Measurements from ENCODE around the gene LRBA.

LRBA gene

DNA sequence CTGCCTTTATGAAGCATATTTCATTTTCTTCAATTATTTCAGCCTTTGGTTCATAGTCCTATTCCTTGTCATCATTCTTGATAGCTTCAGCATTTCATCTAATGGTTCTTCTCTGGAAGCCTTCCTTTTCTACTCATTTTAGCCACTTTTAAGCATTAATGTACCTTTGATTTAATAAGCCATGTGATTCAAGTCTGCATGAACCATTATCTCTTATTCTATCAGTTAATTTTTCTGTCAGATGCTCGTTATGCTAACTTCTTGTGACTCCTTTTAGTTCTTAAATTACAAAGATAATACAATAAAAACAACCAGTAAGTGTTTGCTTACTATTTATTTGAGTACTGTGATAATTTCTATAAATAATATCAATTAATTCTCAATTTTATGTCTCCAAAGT lies 643.2 kb downstream of the LRBA start:
- Histone ChIP-seq H3K4me3 (ENCODE audit: low read length in 2 of 2) (no peak overlapping the region), H3K27ac (ENCODE audit: low read depth in 2 of 2, low read length in 2 of 2) (no peak overlapping the region), H3K36me3 (ENCODE audit: control insufficient read depth in 2 of 2, insufficient read depth in 2 of 2, low read length in 2 of 2) (peaks cover 0 to 4% of the 10 kb centered on the region in 2 donors), H3K27me3 (ENCODE audit: control insufficient read depth in 2 of 2, insufficient read depth in 2 of 2, low read length in 2 of 2) (no peaks in the 10 kb centered on the region), H3K9me3 (ENCODE audit: control insufficient read depth in 2 of 2, low read length in 2 of 2) (no peaks in the 10 kb centered on the region), H3K4me1 (ENCODE audit: control insufficient read depth in 2 of 2, insufficient read depth in 2 of 2, low read length in 2 of 2) (no peaks in the 10 kb centered on the region), H3K9ac (ENCODE audit: low read depth in 1 of 2, low read length in 2 of 2) (no peak overlapping the region)

GRCh38 chr4:150369434-150370380 lies 645.4 kb downstream of the LRBA start:
- Histone ChIP-seq H3K36me3 (ENCODE audit: control insufficient read depth in 2 of 2, insufficient read depth in 2 of 2, low read length in 2 of 2) (no peaks in the 10 kb centered on the region), H3K27ac (ENCODE audit: low read depth in 2 of 2, low read length in 2 of 2) (no peak overlapping the region), H3K9me3 (ENCODE audit: control insufficient read depth in 2 of 2, low read length in 2 of 2) (no peaks in the 10 kb centered on the region), H3K27me3 (ENCODE audit: control insufficient read depth in 2 of 2, insufficient read depth in 2 of 2, low read length in 2 of 2) (no peaks in the 10 kb centered on the region), H3K9ac (ENCODE audit: low read depth in 1 of 2, low read length in 2 of 2) (no peak overlapping the region), H3K4me3 (ENCODE audit: low read length in 2 of 2) (no peak overlapping the region), H3K4me1 (ENCODE audit: control insufficient read depth in 2 of 2, insufficient read depth in 2 of 2, low read length in 2 of 2) (no peaks in the 10 kb centered on the region)

- Histone ChIP-seq H3K9me3 (ENCODE audit: control insufficient read depth in 2 of 2, low read length in 2 of 2) (no peaks in the 10 kb centered on the region), H3K27ac (ENCODE audit: low read depth in 2 of 2, low read length in 2 of 2) (no peak overlapping the region), H3K27me3 (ENCODE audit: control insufficient read depth in 2 of 2, insufficient read depth in 2 of 2, low read length in 2 of 2) (no peaks in the 10 kb centered on the region), H3K36me3 (ENCODE audit: control insufficient read depth in 2 of 2, insufficient read depth in 2 of 2, low read length in 2 of 2) (no peaks in the 10 kb centered on the region), H3K9ac (ENCODE audit: low read depth in 1 of 2, low read length in 2 of 2) (no peak overlapping the region), H3K4me3 (ENCODE audit: low read length in 2 of 2) (no peak overlapping the region), H3K4me1 (ENCODE audit: control insufficient read depth in 2 of 2, insufficient read depth in 2 of 2, low read length in 2 of 2) (no peaks in the 10 kb centered on the region)
These were observed 646.4 kb downstream of the LRBA start for GRCh38 chr4:150368667-150369066.

DNA sequence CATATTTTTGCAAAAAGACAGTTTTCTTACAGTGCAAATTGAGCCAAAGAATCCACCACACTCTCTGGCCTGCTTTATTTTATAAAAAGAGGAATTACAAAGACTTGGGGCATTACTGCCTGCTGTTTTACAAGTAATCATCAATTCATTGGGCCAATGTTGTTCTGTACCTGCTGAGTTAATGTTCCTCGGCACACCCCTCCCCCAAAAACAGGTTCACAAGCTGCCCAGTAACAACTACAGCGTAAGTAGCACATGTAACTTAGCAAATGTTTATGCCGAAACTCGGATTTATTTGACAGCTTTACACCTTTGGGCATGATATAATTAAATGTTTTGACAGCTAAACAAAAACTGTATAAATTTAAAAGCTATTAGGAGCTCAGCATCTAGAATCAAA lies 647.8 kb downstream of the LRBA start:
- no peaks in the 10 kb centered on the region for H3K36me3 ChIP-seq (ENCODE audit: control insufficient read depth in 2 of 2, insufficient read depth in 2 of 2, low read length in 2 of 2)
- H3K27me3 ChIP-seq (ENCODE audit: control insufficient read depth in 2 of 2, insufficient read depth in 2 of 2, low read length in 2 of 2): no peaks in the 10 kb centered on the region
- H3K27ac ChIP-seq (ENCODE audit: low read depth in 2 of 2, low read length in 2 of 2): no peak overlapping the region
- no peaks in the 10 kb centered on the region for H3K9me3 ChIP-seq (ENCODE audit: control insufficient read depth in 2 of 2, low read length in 2 of 2)
- H3K4me1 ChIP-seq (ENCODE audit: control insufficient read depth in 2 of 2, insufficient read depth in 2 of 2, low read length in 2 of 2): no peaks in the 10 kb centered on the region
- no peak overlapping the region for H3K4me3 ChIP-seq (ENCODE audit: low read length in 2 of 2)
- no peak overlapping the region for H3K9ac ChIP-seq (ENCODE audit: low read depth in 1 of 2, low read length in 2 of 2)

DNA sequence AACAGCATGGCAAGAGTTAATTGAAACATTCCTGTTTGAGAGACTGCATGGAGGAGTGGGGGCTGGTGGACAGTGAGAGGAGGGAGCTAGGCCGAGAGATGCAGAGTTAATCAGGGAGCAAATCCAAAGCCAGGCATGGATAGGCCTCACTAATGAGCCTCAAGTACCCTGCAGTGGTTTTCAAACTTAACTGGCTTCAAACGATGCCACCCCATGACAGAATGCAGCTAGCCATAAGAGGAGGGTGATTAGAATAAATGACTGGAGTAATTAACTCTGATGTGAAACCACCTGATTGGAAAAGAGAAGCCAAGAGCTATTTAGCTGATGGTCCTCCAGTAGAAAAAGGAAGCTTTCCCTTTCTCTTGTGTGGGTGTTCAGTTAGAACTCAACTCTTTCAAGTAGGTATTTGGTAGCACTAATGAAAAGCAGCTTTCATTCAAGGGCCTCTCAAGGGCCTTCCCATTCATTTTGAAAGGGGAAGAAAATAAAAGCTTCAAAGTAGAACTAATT lies 648.5 kb downstream of the LRBA start:
- H3K27ac ChIP-seq (ENCODE audit: low read depth in 2 of 2, low read length in 2 of 2): no peak overlapping the region
- no peak overlapping the region for H3K9ac ChIP-seq (ENCODE audit: low read depth in 1 of 2, low read length in 2 of 2)
- H3K27me3 ChIP-seq (ENCODE audit: control insufficient read depth in 2 of 2, insufficient read depth in 2 of 2, low read length in 2 of 2): no peaks in the 10 kb centered on the region
- no peak overlapping the region for H3K4me3 ChIP-seq (ENCODE audit: low read length in 2 of 2)
- H3K36me3 ChIP-seq (ENCODE audit: control insufficient read depth in 2 of 2, insufficient read depth in 2 of 2, low read length in 2 of 2): no peaks in the 10 kb centered on the region
- H3K4me1 ChIP-seq (ENCODE audit: control insufficient read depth in 2 of 2, insufficient read depth in 2 of 2, low read length in 2 of 2): no peaks in the 10 kb centered on the region
- H3K9me3 ChIP-seq (ENCODE audit: control insufficient read depth in 2 of 2, low read length in 2 of 2): no peaks in the 10 kb centered on the region

GRCh38 chr4:150363721-150364688 lies 651.1 kb downstream of the LRBA start:
- Histone ChIP-seq H3K4me3 (ENCODE audit: low read length in 2 of 2) (no peak overlapping the region), H3K27ac (ENCODE audit: low read depth in 2 of 2, low read length in 2 of 2) (no peak overlapping the region), H3K9me3 (ENCODE audit: control insufficient read depth in 2 of 2, low read length in 2 of 2) (no peaks in the 10 kb centered on the region), H3K27me3 (ENCODE audit: control insufficient read depth in 2 of 2, insufficient read depth in 2 of 2, low read length in 2 of 2) (no peaks in the 10 kb centered on the region), H3K4me1 (ENCODE audit: control insufficient read depth in 2 of 2, insufficient read depth in 2 of 2, low read length in 2 of 2) (no peaks in the 10 kb centered on the region), H3K36me3 (ENCODE audit: control insufficient read depth in 2 of 2, insufficient read depth in 2 of 2, low read length in 2 of 2) (no peaks in the 10 kb centered on the region), H3K9ac (ENCODE audit: low read depth in 1 of 2, low read length in 2 of 2) (no peak overlapping the region)

GRCh38 chr4:150358691-150359090 lies 656.4 kb downstream of the LRBA start:
- Histone ChIP-seq H3K9me3 (ENCODE audit: control insufficient read depth in 2 of 2, low read length in 2 of 2) (no peaks in the 10 kb centered on the region), H3K27me3 (ENCODE audit: control insufficient read depth in 2 of 2, insufficient read depth in 2 of 2, low read length in 2 of 2) (no peaks in the 10 kb centered on the region), H3K4me3 (ENCODE audit: low read length in 2 of 2) (no peak overlapping the region), H3K4me1 (ENCODE audit: control insufficient read depth in 2 of 2, insufficient read depth in 2 of 2, low read length in 2 of 2) (no peaks in the 10 kb centered on the region), H3K36me3 (ENCODE audit: control insufficient read depth in 2 of 2, insufficient read depth in 2 of 2, low read length in 2 of 2) (no peaks in the 10 kb centered on the region), H3K27ac (ENCODE audit: low read depth in 2 of 2, low read length in 2 of 2) (no peak overlapping the region), H3K9ac (ENCODE audit: low read depth in 1 of 2, low read length in 2 of 2) (no peak overlapping the region)

DNA sequence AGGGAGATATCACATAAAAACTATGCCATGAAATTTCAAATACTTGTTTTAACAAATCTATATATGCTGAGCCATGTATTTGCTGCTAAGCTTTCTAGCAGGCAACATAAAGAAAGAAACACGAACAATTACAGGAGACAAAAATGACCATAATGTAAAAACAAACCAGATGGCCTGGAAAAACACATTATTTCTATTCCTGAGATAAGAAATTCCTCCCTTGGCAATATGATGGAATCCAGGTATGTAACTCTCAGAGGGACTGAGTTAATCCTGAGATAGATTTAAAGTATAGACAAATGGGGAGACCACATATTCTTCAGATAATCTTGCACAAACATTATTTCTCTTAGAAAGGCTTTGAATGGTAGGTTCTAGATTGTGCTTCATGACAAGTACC lies 657.3 kb downstream of the LRBA start:
- H3K4me3 ChIP-seq (ENCODE audit: low read length in 2 of 2): no peak overlapping the region
- H3K36me3 ChIP-seq (ENCODE audit: control insufficient read depth in 2 of 2, insufficient read depth in 2 of 2, low read length in 2 of 2): no peaks in the 10 kb centered on the region
- no peaks in the 10 kb centered on the region for H3K9me3 ChIP-seq (ENCODE audit: control insufficient read depth in 2 of 2, low read length in 2 of 2)
- H3K4me1 ChIP-seq (ENCODE audit: control insufficient read depth in 2 of 2, insufficient read depth in 2 of 2, low read length in 2 of 2): no peaks in the 10 kb centered on the region
- H3K9ac ChIP-seq (ENCODE audit: low read depth in 1 of 2, low read length in 2 of 2): no peak overlapping the region
- H3K27ac ChIP-seq (ENCODE audit: low read depth in 2 of 2, low read length in 2 of 2): no peak overlapping the region
- H3K27me3 ChIP-seq (ENCODE audit: control insufficient read depth in 2 of 2, insufficient read depth in 2 of 2, low read length in 2 of 2): no peaks in the 10 kb centered on the region

DNA sequence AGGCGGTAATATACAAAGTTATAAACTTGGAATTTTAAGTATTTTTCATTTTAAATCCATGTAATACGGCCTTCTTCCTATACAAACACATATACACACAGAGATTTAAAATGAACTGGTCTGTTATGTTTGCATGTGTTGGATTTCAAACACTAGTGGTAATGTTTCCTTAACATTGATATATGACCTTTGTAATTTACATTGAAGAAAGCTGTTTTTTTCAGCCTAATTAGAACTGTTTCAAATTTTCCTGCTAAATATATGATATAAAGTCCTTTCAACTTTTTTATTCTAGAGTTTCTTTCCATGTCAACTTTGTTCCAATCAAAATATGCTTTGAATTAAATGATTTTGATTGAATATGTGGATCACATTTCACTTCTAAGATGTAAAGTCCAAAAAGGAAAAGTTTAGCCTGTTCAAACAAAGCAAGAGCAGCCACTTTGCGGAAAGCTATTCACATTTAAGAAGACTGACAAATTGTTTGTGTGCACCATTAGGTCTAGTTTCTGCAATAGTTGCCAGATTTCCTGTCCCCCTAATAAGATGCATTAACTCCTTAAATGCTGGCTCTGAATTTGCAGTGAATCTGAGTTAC lies 659.1 kb downstream of the LRBA start:
- no peaks in the 10 kb centered on the region for H3K27me3 ChIP-seq (ENCODE audit: control insufficient read depth in 2 of 2, insufficient read depth in 2 of 2, low read length in 2 of 2)
- H3K4me3 ChIP-seq (ENCODE audit: low read length in 2 of 2): no peak overlapping the region
- H3K9ac ChIP-seq (ENCODE audit: low read depth in 1 of 2, low read length in 2 of 2): no peak overlapping the region

More for the DNA sequence above, 659.1 kb downstream of the LRBA start:
- H3K36me3 ChIP-seq (ENCODE audit: control insufficient read depth in 2 of 2, insufficient read depth in 2 of 2, low read length in 2 of 2): no peaks in the 10 kb centered on the region
- no peaks in the 10 kb centered on the region for H3K9me3 ChIP-seq (ENCODE audit: control insufficient read depth in 2 of 2, low read length in 2 of 2)
- no peak overlapping the region for H3K27ac ChIP-seq (ENCODE audit: low read depth in 2 of 2, low read length in 2 of 2)
- H3K4me1 ChIP-seq (ENCODE audit: control insufficient read depth in 2 of 2, insufficient read depth in 2 of 2, low read length in 2 of 2): no peaks in the 10 kb centered on the region
